ENCODE data around the gene GLYATL1B. TPM values are rescaled to one million over a fixed set of nuclear protein-coding genes. Genes with fewer than 3 reads are reported as not detected.

GLYATL1B gene, protein sequence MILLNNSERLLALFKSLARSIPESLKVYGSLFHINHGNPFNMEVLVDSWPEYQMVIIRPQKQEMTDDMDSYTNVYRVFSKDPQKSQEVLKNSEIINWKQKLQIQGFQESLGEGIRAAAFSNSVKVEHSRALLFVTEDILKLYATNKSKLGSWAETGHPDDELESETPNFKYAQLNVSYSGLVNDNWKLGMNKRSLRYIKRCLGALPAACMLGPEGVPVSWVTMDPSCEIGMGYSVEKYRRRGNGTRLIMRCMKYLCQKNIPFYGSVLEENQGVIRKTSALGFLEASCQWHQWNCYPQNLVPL
- total RNA-seq, result not detected

DNA sequence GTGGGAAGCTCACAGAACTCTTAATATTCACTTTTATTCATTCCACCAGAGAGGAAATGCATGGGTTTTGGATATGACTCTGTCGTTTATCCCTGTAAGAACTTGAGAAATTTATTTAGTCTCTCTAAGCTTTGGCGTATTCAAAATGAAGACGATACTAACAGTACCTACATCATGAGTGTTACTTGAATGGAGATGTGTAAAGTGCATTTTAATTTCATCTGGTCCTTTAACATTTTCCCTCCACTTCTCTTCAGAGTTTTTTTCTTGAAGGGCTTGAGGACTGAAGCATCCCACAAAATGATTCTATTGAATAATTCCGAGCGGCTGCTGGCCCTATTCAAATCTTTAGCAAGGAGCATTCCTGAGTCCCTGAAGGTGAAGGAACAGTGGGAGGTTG lies at the start of gene GLYATL1B:
Gene GLYATL1B (plus strand): TSS at position 301 of the 400 bp plus-strand sequence. CDS start 0 bp downstream, at position 301.

DNA sequence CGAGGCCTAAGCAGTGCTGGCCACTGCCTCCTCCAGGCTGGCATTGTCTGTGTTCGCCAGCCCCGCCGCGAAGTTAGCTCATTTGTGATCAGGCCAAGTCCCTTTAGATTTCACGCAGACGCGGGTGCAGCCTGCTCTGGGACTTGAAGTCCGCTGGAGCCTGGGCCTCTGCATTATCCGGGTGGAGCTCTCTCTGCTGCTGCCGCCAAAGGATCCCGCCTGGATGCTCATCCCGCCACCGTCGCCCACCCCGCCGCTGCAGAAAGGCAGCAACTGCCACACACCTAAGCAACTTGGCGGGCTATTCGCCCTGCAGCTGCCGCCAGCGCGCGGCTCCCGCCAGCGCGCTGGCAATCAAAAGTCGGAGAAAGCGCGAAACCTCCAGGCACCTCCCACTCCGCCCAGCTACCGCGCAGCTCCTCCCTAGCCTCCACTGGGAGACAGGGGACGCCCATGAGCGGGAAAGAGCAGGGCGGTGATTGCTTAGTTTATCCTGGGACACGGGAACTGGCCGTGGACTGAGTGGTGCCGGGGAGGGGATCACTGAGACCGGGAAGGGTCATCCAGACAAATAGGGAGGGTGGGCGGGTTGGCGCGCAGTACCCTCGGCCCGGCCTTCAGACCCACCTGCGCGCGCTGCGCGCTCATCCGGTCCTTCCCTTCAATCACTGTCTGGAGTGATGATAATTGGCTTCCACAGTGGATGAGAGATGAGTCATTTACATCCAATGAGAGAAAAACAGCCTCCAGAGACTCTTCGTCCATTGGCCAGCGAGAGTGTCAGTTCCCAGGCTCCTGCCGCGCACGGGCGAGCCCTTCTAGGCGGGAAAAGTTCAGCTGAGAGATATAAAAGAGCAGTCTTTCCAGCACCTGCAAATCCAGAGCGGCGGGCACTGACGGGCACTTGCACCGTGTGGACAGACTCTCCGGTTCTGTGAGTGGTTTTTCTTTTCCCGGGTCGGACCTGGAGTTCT lies 20.5 kb downstream of the GLYATL1B start, which contains the start of gene FAM111B:
Gene FAM111B (plus strand): TSS at position 875 of the 974 bp plus-strand sequence. CDS start 2,389 bp downstream, outside the sequence.

DNA sequence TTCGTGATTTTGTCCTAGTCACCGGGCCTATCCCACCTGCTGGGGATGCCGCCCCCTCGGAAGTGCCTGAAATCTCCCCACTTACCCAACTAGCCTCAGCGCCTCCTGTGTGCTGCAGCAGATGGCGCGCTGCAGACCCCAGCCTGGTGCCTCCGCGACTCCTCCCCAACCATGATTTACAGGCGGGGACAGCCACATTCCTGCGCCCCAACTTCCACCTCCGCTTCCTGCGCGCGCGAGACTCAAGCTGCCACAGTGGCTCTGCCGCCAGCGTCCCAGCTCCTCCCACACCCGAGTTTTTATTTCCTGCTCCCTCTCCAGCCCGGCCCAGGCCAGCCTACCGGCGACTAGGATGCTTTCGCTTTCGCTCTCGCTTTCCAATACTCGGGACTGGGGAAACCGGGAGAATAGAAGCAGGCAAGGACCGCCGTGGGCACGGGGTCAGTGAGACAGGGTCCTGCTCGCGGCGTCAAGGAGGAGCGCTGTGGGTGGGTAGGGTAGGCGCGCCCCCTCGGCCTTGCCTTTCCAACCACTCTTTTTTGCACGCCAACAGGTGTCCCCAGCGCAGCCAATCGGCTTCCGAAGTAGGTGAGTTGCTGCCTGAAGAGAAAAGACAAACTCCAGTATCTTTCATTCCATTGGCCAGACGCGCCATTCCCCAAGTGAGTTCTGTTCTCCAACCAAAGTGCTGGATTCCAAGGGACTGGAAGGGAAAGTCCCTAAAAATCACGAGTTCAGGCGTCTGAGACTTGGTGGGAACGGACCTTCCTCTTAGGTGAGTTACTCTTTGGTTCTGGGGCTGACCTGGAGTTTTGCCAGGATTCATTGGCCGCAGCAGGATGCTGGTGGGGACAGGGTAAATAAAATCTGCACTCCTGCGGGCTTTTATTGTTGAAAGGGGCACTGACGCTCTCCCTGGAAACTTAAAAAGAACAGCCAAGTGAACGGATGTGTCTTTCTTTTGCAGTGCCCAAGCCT lies 56.7 kb downstream of the GLYATL1B start, which contains the start of gene FAM111A:
Gene FAM111A (plus strand): TSS at position 327 of the 978 bp plus-strand sequence. CDS start 6,017 bp downstream, outside the sequence.

Other genes with a start within 250 kb of the GLYATL1B start
- gene GLYATL2, start 241.6 kb upstream of the GLYATL1B start, total RNA-seq, result under 1 TPM; 0.67 to 0.69 TPM
- gene GLYATL1, start 146.8 kb upstream of the GLYATL1B start, total RNA-seq, result under 1 TPM in 1 of 2 donors, not detected in 1; 0.33 TPM
- gene FAM111B, start 20.9 kb downstream of the GLYATL1B start, total RNA-seq, result 10 to 100 TPM in 1 of 2 donors, 1 to 10 TPM in 1; 8.6 to 22.3 TPM
- gene FAM111A, start 56.5 kb downstream of the GLYATL1B start, total RNA-seq, result 100 to 1,000 TPM in 1 of 2 donors, 10 to 100 TPM in 1; 83.9 to 104 TPM
- 10 to 100 TPM in 1 of 2 donors, 1 to 10 TPM in 1; 4.0 to 26.2 TPM for gene DTX4, start 85.8 kb downstream of the GLYATL1B start, total RNA-seq
- not detected for gene MPEG1, start 126.6 kb downstream of the GLYATL1B start, total RNA-seq

Data from melanocyte of skin (primary cell).